PC-9 (cell line): Measurements from ENCODE around the gene GAS7. TPM values are rescaled to one million over a fixed set of nuclear protein-coding genes. Genes with fewer than 3 reads are reported as not detected.

Source experiments
- BruUV-seq: library from RNA; stranded (reverse); fragments of 400-500 nt; replicated peaks from 2 replicates; lab custom pipeline; 2021; lab: Mats Ljungman, UMichigan
- CTCF ChIA-PET: fragments of 300-600 bp; sonication (Branson Sonifier 250); formaldehyde crosslinking; loops from one replicate; lab custom pipeline; 2022; ENCODE audit warnings: antibody characterized with exemption; lab: Charles Lee
- POLR2A ChIA-PET: fragments of 300-600 bp; sonication (Branson Sonifier 250); formaldehyde crosslinking; loops from one replicate; lab custom pipeline; 2022; ENCODE audit warnings: antibody characterized with exemption; ENCODE audit not compliant: unreplicated experiment; lab: Charles Lee
- DNase-seq, 2 experiments: peaks; one replicate each; pipeline versions ENCODE4 v3.0.0 to v3.0.0-alpha.2; 2015 to 2022; ENCODE audit warnings: mixed read lengths in 1 of 2
- H2AFZ ChIP-seq: fragments of 200-600 bp; sonication (generic); 2 replicates; pipeline ENCODE4 v1.8.1; 2017; ENCODE audit warnings: antibody characterized with exemption
- H3F3A ChIP-seq: fragments of 200-600 bp; sonication (generic); 2 replicates; pipeline ENCODE4 v1.8.1; 2017; ENCODE audit warnings: antibody characterized with exemption, mild to moderate bottlenecking, low read depth; ENCODE audit not compliant: insufficient read depth
- H3K27ac ChIP-seq: fragments of 200-600 bp; sonication (generic); 2 replicates; pipeline ENCODE4 v1.6.1; 2016; ENCODE audit warnings: mixed run types
- H3K27me3 ChIP-seq: fragments of 200-600 bp; sonication (generic); 2 replicates; pipeline ENCODE4 v1.6.1; 2016; ENCODE audit warnings: low read depth, mixed run types; ENCODE audit not compliant: insufficient read depth
- H3K36me3 ChIP-seq: fragments of 200-600 bp; sonication (generic); 2 replicates; pipeline ENCODE4 v1.6.1; 2016; ENCODE audit warnings: low read depth, mixed run types
- H3K4me1 ChIP-seq: fragments of 200-600 bp; sonication (generic); replicated peaks from 2 replicates; pipeline ENCODE4 v1.6.1; 2016; ENCODE audit warnings: mixed run types; ENCODE audit not compliant: insufficient read depth
- H3K4me2 ChIP-seq: fragments of 200-600 bp; sonication (generic); 2 replicates; pipeline ENCODE4 v1.6.1; 2017; ENCODE audit warnings: mixed run types
- H3K4me3 ChIP-seq: fragments of 200-600 bp; sonication (generic); 2 replicates; pipeline ENCODE4 v1.6.1; 2016; ENCODE audit warnings: mixed run types
- H3K79me2 ChIP-seq: fragments of 200-600 bp; sonication (generic); 2 replicates; pipeline ENCODE4 v1.6.1; 2017; ENCODE audit warnings: low read depth, mixed run types
- H3K9me2 ChIP-seq: fragments of 200-600 bp; sonication (generic); 2 replicates; pipeline ENCODE4 v1.8.1; 2017; ENCODE audit warnings: mild to moderate bottlenecking; ENCODE audit not compliant: insufficient read depth
- H3K9me3 ChIP-seq: fragments of 200-600 bp; sonication (generic); 2 replicates; pipeline ENCODE4 v1.8.1; 2016; ENCODE audit warnings: low read depth; ENCODE audit not compliant: insufficient read depth
- H4K20me1 ChIP-seq: fragments of 200-600 bp; sonication (generic); 2 replicates; pipeline ENCODE4 v1.8.1; 2017; ENCODE audit not compliant: insufficient read depth
- CTCF ChIP-seq: fragments of 200-600 bp; sonication (generic); conservative IDR thresholded peaks from 2 replicates; pipeline ENCODE4 v1.6.1; 2017; ENCODE audit warnings: mixed run types, antibody characterized with exemption, mild to moderate bottlenecking, moderate library complexity
- EZH2 ChIP-seq: fragments of 200-600 bp; sonication (generic); IDR thresholded peaks from 2 replicates; pipeline ENCODE4 v1.8.0; 2017; ENCODE audit warnings: antibody characterized with exemption, low read depth
- intact Hi-C: fragments of 100-400 bp; cut with micrococcal nuclease; formaldehyde crosslinking; loops from one replicate; pipeline ENCODE4 v1.10.0; 2022; ENCODE audit not compliant: unreplicated experiment
- total RNA-seq: library from RNA; stranded (reverse); gene quantifications from 2 replicates; pipeline ENCODE4 v1.2.3, GENCODE V29; 2021

The GAS7 gene
- total RNA-seq, 1 experiment from 2014 or later, result not detected

- Histone ChIP-seq H3K36me3 (no peaks in the 10 kb centered on the region), H2AFZ (no peak overlapping the region), H3K79me2 (no peaks in the 10 kb centered on the region), H3K4me2 (no peak overlapping the region), H3K27me3 (peaks cover 70% of the 10 kb centered on the region), H3F3A (no peaks in the 10 kb centered on the region), H3K9me2 (no peaks in the 10 kb centered on the region), H3K4me1 (no peaks in the 10 kb centered on the region), H3K27ac (no peak overlapping the region), H3K9me3 (no peaks in the 10 kb centered on the region), H4K20me1 (no peaks in the 10 kb centered on the region), H3K4me3 (no peak overlapping the region)
- TF ChIP-seq EZH2 (no peak), CTCF (no peak)
- ChIA-PET POLR2A (no interaction called here), CTCF (interaction anchor here (0.6 kb wide), 1 partner anchor 14 kb away, joined by 14 read pairs; no protein-coding TSS in a partner anchor)
- no TSS peak for BruUV-seq
- intact Hi-C loops, result no loop called here
- no peak for DNase-seq
These were observed 218.9 kb downstream of the GAS7 start for GRCh38 chr17:9979463-9979995.

GRCh38 chr17:9977180-9977575, 221.2 kb downstream of the GAS7 start:
- DNase-seq, result no peak
- Histone ChIP-seq H3K36me3 (no peaks in the 10 kb centered on the region), H3K4me3 (no peak overlapping the region), H3K9me2 (no peaks in the 10 kb centered on the region), H2AFZ (no peak overlapping the region), H4K20me1 (no peaks in the 10 kb centered on the region), H3K4me1 (no peaks in the 10 kb centered on the region), H3K27ac (no peak overlapping the region), H3K79me2 (no peaks in the 10 kb centered on the region), H3K27me3 (peaks cover 76% of the 10 kb centered on the region), H3F3A (no peaks in the 10 kb centered on the region), H3K9me3 (no peaks in the 10 kb centered on the region), H3K4me2 (no peak overlapping the region)
- CTCF ChIA-PET, result no interaction called here
- BruUV-seq, result no TSS peak
- POLR2A ChIA-PET, result no interaction called here
- intact Hi-C loops, result no loop called here
- TF ChIP-seq CTCF (no peak), EZH2 (no peak)

GRCh38 chr17:9976283-9977179, 221.9 kb downstream of the GAS7 start:
- Histone ChIP-seq H3K9me2 (no peaks in the 10 kb centered on the region), H3K4me1 (no peaks in the 10 kb centered on the region), H3F3A (no peaks in the 10 kb centered on the region), H3K27ac (no peak overlapping the region), H3K4me2 (no peak overlapping the region), H3K79me2 (no peaks in the 10 kb centered on the region), H3K4me3 (no peak overlapping the region), H3K27me3 (peaks cover 77% of the 10 kb centered on the region), H3K9me3 (no peaks in the 10 kb centered on the region), H2AFZ (no peak overlapping the region), H3K36me3 (no peaks in the 10 kb centered on the region), H4K20me1 (no peaks in the 10 kb centered on the region)
- POLR2A ChIA-PET, result no interaction called here
- CTCF ChIA-PET, result no interaction called here
- no peak for DNase-seq
- no peak for TF ChIP-seq EZH2
- no peak for TF ChIP-seq CTCF
- BruUV-seq, result no TSS peak
- intact Hi-C loops, result no loop called here
